T-cell (primary cell): Measurements from ENCODE around the gene PNMA8C. TPM values are rescaled to one million over a fixed set of nuclear protein-coding genes. Genes with fewer than 3 reads are reported as not detected.
"Not testable (repeated sequence)": the region's sequence is repeated elsewhere in the genome, so short reads cannot be mapped to it uniquely, and the experiment has no call there.

Experiments used
- ATAC-seq, 4 experiments: fragments of 200-7000 bp in 3 of 4; fragments of 150-1000 bp in 1 of 4; cut with Tn5 transposase; replicated peaks in 1 of 4; 1 replicate in 3 of 4; 2 replicates in 1 of 4; pipeline ENCODE4 v1.10.0; 2021; ENCODE audit warnings: moderate library complexity in 3 of 4, mild to moderate bottlenecking in 2 of 4, moderate number of reproducible peaks in 1 of 4
- CTCF ChIA-PET, 2 donors: fragments of 300-600 bp; sonication (Branson Sonifier 250); formaldehyde crosslinking; loops; one replicate each; lab custom pipeline; 2022; ENCODE audit warnings: antibody characterized with exemption in 2 of 2; lab: Charles Lee
- POLR2A ChIA-PET, 2 donors: fragments of 300-600 bp; sonication (Branson Sonifier 250); formaldehyde crosslinking; loops; one replicate each; lab custom pipeline; 2022; ENCODE audit warnings: antibody characterized with exemption in 2 of 2; lab: Charles Lee
- DNase-seq, 35 experiments: peaks; one replicate each; pipeline versions ENCODE4 v3.0.0 to v3.0.0-alpha.2; 2013 to 2023
- H3K27ac ChIP-seq: one replicate; pipeline ENCODE4 v1.5.1; 2013; ENCODE audit warnings: low read length
- H3K27me3 ChIP-seq, 2 experiments: replicated peaks in 1 of 2; 1 replicate in 1 of 2; 2 replicates in 1 of 2; pipeline versions ENCODE4 v1.6.1 to v1.7.0; 2013; ENCODE audit warnings: low read length in 1 of 2, mixed read lengths in 1 of 2; ENCODE audit not compliant: control insufficient read depth in 2 of 2, insufficient read depth in 2 of 2; ENCODE audit errors: extremely low read depth in 1 of 2
- H3K36me3 ChIP-seq, 2 donors: 1 replicate in 1 of 2; 2 replicates in 1 of 2; pipeline versions ENCODE4 v1.6.1 to v1.7.0; 2013; ENCODE audit warnings: low read length in 1 of 2; ENCODE audit not compliant: control insufficient read depth in 2 of 2, insufficient read depth in 1 of 2; ENCODE audit errors: extremely low read depth in 1 of 2
- H3K4me1 ChIP-seq, 2 experiments: 1 replicate in 1 of 2; 2 replicates in 1 of 2; pipeline versions ENCODE4 v1.6.1 to v1.7.0; 2013; ENCODE audit warnings: low read length in 2 of 2, mixed read lengths in 1 of 2; ENCODE audit not compliant: insufficient read depth in 2 of 2, control insufficient read depth in 1 of 2; ENCODE audit errors: extremely low read depth in 1 of 2
- H3K4me3 ChIP-seq, 2 donors: 1 replicate in 1 of 2; 2 replicates in 1 of 2; pipeline versions ENCODE4 v1.5.1 to v1.7.0; 2013; ENCODE audit warnings: mild to moderate bottlenecking in 2 of 2, low read length in 1 of 2, moderate library complexity in 1 of 2; ENCODE audit not compliant: control insufficient read depth in 1 of 2; ENCODE audit errors: extremely low read depth in 1 of 2
- H3K9me3 ChIP-seq: 2 replicates; pipeline ENCODE4 v1.7.0; 2013
- H3K27ac Mint-ChIP-seq, 2 donors: one replicate each; pipeline ENCODE4 v1.8.0; 2020 to 2021; ENCODE audit warnings: mild to moderate bottlenecking in 2 of 2, mixed read lengths in 2 of 2
- H3K27me3 Mint-ChIP-seq, 2 donors: one replicate each; pipeline ENCODE4 v1.8.0; 2021 to 2022; ENCODE audit warnings: mixed read lengths in 2 of 2
- H3K36me3 Mint-ChIP-seq: one replicate; pipeline ENCODE4 v1.8.0; 2021; ENCODE audit warnings: mixed read lengths
- H3K4me1 Mint-ChIP-seq, 3 donors: one replicate each; pipeline ENCODE4 v1.8.0; 2020 to 2022; ENCODE audit warnings: mixed read lengths in 3 of 3, mild to moderate bottlenecking in 1 of 3
- H3K4me3 Mint-ChIP-seq, 3 donors: one replicate each; pipeline ENCODE4 v1.8.0; 2020 to 2022; ENCODE audit warnings: mild to moderate bottlenecking in 3 of 3, mixed read lengths in 3 of 3, moderate library complexity in 3 of 3
- H3K9me3 Mint-ChIP-seq, 3 donors: one replicate each; pipeline ENCODE4 v1.8.0; 2020 to 2022; ENCODE audit warnings: mixed read lengths in 3 of 3
- WGBS: methylation state at CpG from one replicate; pipeline ENCODE4 v1.1.5; 2013; ENCODE audit warnings: missing lambda C conversion rate; ENCODE audit not compliant: insufficient coverage; 5-methylcytosine and 5-hydroxymethylcytosine counted together
- total RNA-seq, 35 experiments: library from RNA in 6 of 35; stranded (reverse) in 6 of 35; fragments of 120-200 nt in 1 of 35; gene quantifications; one replicate each; pipeline versions ENCODE4 v1.2.1 to v1.2.4 and lab custom pipeline; 2013 to 2026

PNMA8C gene
- total RNA-seq, 5 donors from 2014 or later (not counting 1 experiment from before 2014, with no cell fraction given) = not detected

GRCh38 chr19:46397801-46398479 lies 30.8 kb downstream of the PNMA8C start:
- H3K36me3 Mint-ChIP-seq, H3K27ac Mint-ChIP-seq, H3K4me3 ChIP-seq, DNase-seq, H3K4me1 ChIP-seq, H3K36me3 ChIP-seq, H3K27ac ChIP-seq, H3K4me3 Mint-ChIP-seq, H3K9me3 ChIP-seq, H3K9me3 Mint-ChIP-seq, ATAC-seq, POLR2A ChIA-PET: not testable (repeated sequence)
- Mint-ChIP-seq H3K27me3 (peaks cover 14 to 27% of the 10 kb centered on the region in 2 donors), H3K4me1 (peaks cover 2 to 11% (median 4%) of the 10 kb centered on the region in 3 donors)
- WGBS = 77% methylated on average over 4 of the region's 14 CpGs
- CTCF ChIA-PET = interaction anchor here (0.5 kb wide), 2 partner anchors 10 to 133 kb away, joined by 3 to 8 read pairs; no protein-coding TSS in a partner anchor
- H3K27me3 ChIP-seq = peaks cover 3 to 36% of the 10 kb centered on the region in 2 experiments

GRCh38 chr19:46394402-46394797 lies 34.3 kb downstream of the PNMA8C start:
- H3K27ac Mint-ChIP-seq = no peak overlapping the region

GRCh38 chr19:46393456-46394401 lies 35.0 kb downstream of the PNMA8C start:
- WGBS = 84% methylated on average over 16 of the region's 21 CpGs
- ChIA-PET POLR2A (no interaction called here), CTCF (interaction anchor here (0.5 to 0.6 kb wide), 2 partner anchors 55 to 149 kb away, joined by 4 to 12 read pairs; no protein-coding TSS in a partner anchor)
- Histone ChIP-seq H3K9me3 (no peaks in the 10 kb centered on the region), H3K27me3 (no peaks in the 10 kb centered on the region), H3K27ac (no peak overlapping the region), H3K36me3 (peaks cover 10 to 34% of the 10 kb centered on the region in 2 donors), H3K4me3 (no peak overlapping the region), H3K4me1 (no peaks in the 10 kb centered on the region)
- H3K27ac Mint-ChIP-seq = no peak overlapping the region
- ATAC-seq (no peak), DNase-seq (no peak)
- peaks cover 24% of the 10 kb centered on the region for H3K36me3 Mint-ChIP-seq
- peaks cover 5 to 11% (median 10%) of the 10 kb centered on the region in 3 donors for H3K4me1 Mint-ChIP-seq
- H3K27me3 Mint-ChIP-seq = peaks cover 2 to 5% of the 10 kb centered on the region in 2 donors
- no peaks in the 10 kb centered on the region for H3K9me3 Mint-ChIP-seq
- no peak overlapping the region for H3K4me3 Mint-ChIP-seq

More at GRCh38 chr19:46394402-46394797, 34.3 kb downstream of the PNMA8C start:
- H3K4me1 Mint-ChIP-seq = peaks cover 5 to 11% (median 10%) of the 10 kb centered on the region in 3 donors
- ChIA-PET POLR2A (interaction anchor here in 1 of 2 donors (0.6 kb wide), 1 partner anchor 1627 kb away, joined by 4 read pairs; no protein-coding TSS in a partner anchor), CTCF (interaction anchor here (0.6 to 0.7 kb wide), 4 partner anchors 23 to 1213 kb away, joined by 3 to 6 read pairs (median 4); no protein-coding TSS in a partner anchor)
- H3K9me3 Mint-ChIP-seq = no peaks in the 10 kb centered on the region
- peaks cover 0 to 3% of the 10 kb centered on the region in 2 experiments for H3K27me3 ChIP-seq
- H3K36me3 Mint-ChIP-seq = peaks cover 17% of the 10 kb centered on the region
- H3K9me3 ChIP-seq = no peaks in the 10 kb centered on the region
- H3K36me3 ChIP-seq = peaks cover 9 to 29% of the 10 kb centered on the region in 2 donors
- H3K4me3 ChIP-seq = no peak overlapping the region
- no peak for DNase-seq
- WGBS = 93% methylated on average over 3 of the region's 5 CpGs
- H3K4me1 ChIP-seq = no peaks in the 10 kb centered on the region
- no peak overlapping the region for H3K27ac ChIP-seq
- ATAC-seq = no peak
- H3K27me3 Mint-ChIP-seq = peaks cover 5 to 8% of the 10 kb centered on the region in 2 donors
- H3K4me3 Mint-ChIP-seq = no peak overlapping the region

GRCh38 chr19:46392837-46393236 lies 35.9 kb downstream of the PNMA8C start:
- Histone ChIP-seq H3K4me3 (no peak overlapping the region), H3K27ac (no peak overlapping the region), H3K36me3 (peaks cover 19 to 43% of the 10 kb centered on the region in 2 donors), H3K27me3 (no peaks in the 10 kb centered on the region), H3K9me3 (no peaks in the 10 kb centered on the region), H3K4me1 (no peaks in the 10 kb centered on the region)
- no CpG with 5 or more reads among the region's 4 CpGs for WGBS
- ChIA-PET CTCF (no interaction called here), POLR2A (no interaction called here)
- DNase-seq (no peak), ATAC-seq (no peak)
- Mint-ChIP-seq H3K27ac (no peak overlapping the region), H3K9me3 (no peaks in the 10 kb centered on the region), H3K27me3 (peaks cover 0 to 5% of the 10 kb centered on the region in 2 donors), H3K36me3 (peaks cover 29% of the 10 kb centered on the region), H3K4me1 (peaks cover 5 to 11% (median 10%) of the 10 kb centered on the region in 3 donors), H3K4me3 (no peak overlapping the region)

GRCh38 chr19:46392252-46392801 lies 36.4 kb downstream of the PNMA8C start:
- CTCF ChIA-PET = interaction anchor here in 1 of 2 donors (0.6 kb wide), 1 partner anchor 1733 kb away, joined by 6 read pairs; no protein-coding TSS in a partner anchor
- Histone ChIP-seq H3K9me3 (no peaks in the 10 kb centered on the region), H3K4me3 (no peak overlapping the region), H3K27ac (no peak overlapping the region), H3K4me1 (no peaks in the 10 kb centered on the region), H3K36me3 (peaks cover 24 to 48% of the 10 kb centered on the region in 2 donors), H3K27me3 (no peaks in the 10 kb centered on the region)
- Mint-ChIP-seq H3K4me1 (peaks cover 5 to 11% (median 10%) of the 10 kb centered on the region in 3 donors), H3K9me3 (no peaks in the 10 kb centered on the region), H3K4me3 (no peak overlapping the region), H3K27ac (peak overlapping the region; percentile 17 to 56), H3K36me3 (peaks cover 34% of the 10 kb centered on the region), H3K27me3 (no peaks in the 10 kb centered on the region)
- no peak for DNase-seq
- POLR2A ChIA-PET = no interaction called here
- ATAC-seq = no peak
- 91% methylated on average over 17 of the region's 21 CpGs for WGBS
